HepG2 (cell line): ENCODE results near the gene KCNIP3. TPM values are rescaled to one million over a fixed set of nuclear protein-coding genes. Genes with fewer than 3 reads are reported as not detected.

Experiments
- AKNA ChIP-seq: sonication (generic); formaldehyde crosslinking; IDR thresholded peaks from 2 replicates; pipeline ENCODE4 v1.4.0; 2020; ENCODE audit warnings: missing genetic modification reagents, borderline replicate concordance
- E2F1 ChIP-seq: sonication (generic); formaldehyde crosslinking; IDR thresholded peaks from 2 replicates; pipeline ENCODE4 v1.5.0; 2020; ENCODE audit warnings: missing genetic modification reagents
- HNF1B ChIP-seq: sonication (generic); formaldehyde crosslinking; IDR thresholded peaks from 2 replicates; pipeline ENCODE4 v1.5.1; 2020; ENCODE audit warnings: mild to moderate bottlenecking, moderate library complexity, missing genetic modification reagents
- MAFG ChIP-seq: sonication (generic); formaldehyde crosslinking; IDR thresholded peaks from 2 replicates; pipeline ENCODE4 v1.5.1; 2020; ENCODE audit warnings: mild to moderate bottlenecking, missing genetic modification reagents
- SP4 ChIP-seq: sonication (generic); formaldehyde crosslinking; IDR thresholded peaks from 2 replicates; pipeline ENCODE4 v1.8.1; 2023; ENCODE audit warnings: mild to moderate bottlenecking, missing genetic modification reagents
- ZMAT3 ChIP-seq: sonication (generic); formaldehyde crosslinking; conservative IDR thresholded peaks from 2 replicates; pipeline ENCODE4 v1.7.0; 2021; ENCODE audit warnings: missing genetic modification reagents
- ZSCAN12 ChIP-seq: sonication (generic); formaldehyde crosslinking; IDR thresholded peaks from 2 replicates; pipeline ENCODE4 v1.9.0; 2021; ENCODE audit warnings: mild to moderate bottlenecking, missing genetic modification reagents
- polyA plus RNA-seq, 8 experiments: library from polyadenylated mRNA; depleted of rRNA in 3 of 8; stranded (reverse) in 7 of 8; unstranded in 1 of 8; fragments of >200 nt; fragmentation: Illumina TruSeq in 4 of 8; extraction: Trizol in 4 of 8; gene quantifications; 2 replicates each; pipeline versions ENCODE4 v1.2.1 to v1.2.3, GENCODE V29; 2011 to 2016; ENCODE audit warnings: low read depth in 4 of 8, missing spikeins in 1 of 8, mixed read lengths in 1 of 8; ENCODE audit not compliant: insufficient read depth in 1 of 8
- total RNA-seq, 5 experiments: library from RNA; depleted of rRNA; stranded (reverse); fragments of >200 nt; fragmentation: Illumina TruSeq; extraction: Trizol; gene quantifications; 2 replicates each; pipeline ENCODE4 v1.2.3, GENCODE V29; 2016; ENCODE audit warnings: low read depth in 1 of 5

The KCNIP3 gene
- total and polyA plus RNA-seq, 2 of the 13 experiments (the other 11 are each of a cell fraction or from before 2014, with no cell fraction given): not detected

GRCh38 chr2:95264624-95265023 is 32.5 kb upstream of the KCNIP3 start (continued):
- TF ChIP-seq AKNA (CRISPR knock-in tag): no peak
- no peak for TF ChIP-seq SP4
- no peak for TF ChIP-seq ZSCAN12 (CRISPR knock-in tag)
- TF ChIP-seq E2F1 (CRISPR knock-in tag): no peak
- no peak for TF ChIP-seq ZMAT3 (CRISPR knock-in tag)
- no peak for TF ChIP-seq MAFG (CRISPR knock-in tag)
- TF ChIP-seq HNF1B: no peak
